AG10803 (cell line): ENCODE data around the gene MEIS3.

Source experiments
- DNase-seq: peaks from one replicate; pipeline ENCODE4 v3.0.0; 2010; ENCODE audit warnings: low read depth
- H3K4me3 ChIP-seq: 2 replicates; pipeline ENCODE4 v1.5.1; 2011; ENCODE audit warnings: mild to moderate bottlenecking, low read length, control low read depth
- CTCF ChIP-seq: conservative IDR thresholded peaks from 2 replicates; pipeline ENCODE4 v1.5.1; 2011; ENCODE audit warnings: mild to moderate bottlenecking, low read length, control low read depth, inconsistent platforms

Gene MEIS3

GRCh38 chr19:47435196-47435595 lies 15.9 kb upstream of the MEIS3 start:
- DNase-seq = no peak
- no peak overlapping the region for H3K4me3 ChIP-seq

DNA sequence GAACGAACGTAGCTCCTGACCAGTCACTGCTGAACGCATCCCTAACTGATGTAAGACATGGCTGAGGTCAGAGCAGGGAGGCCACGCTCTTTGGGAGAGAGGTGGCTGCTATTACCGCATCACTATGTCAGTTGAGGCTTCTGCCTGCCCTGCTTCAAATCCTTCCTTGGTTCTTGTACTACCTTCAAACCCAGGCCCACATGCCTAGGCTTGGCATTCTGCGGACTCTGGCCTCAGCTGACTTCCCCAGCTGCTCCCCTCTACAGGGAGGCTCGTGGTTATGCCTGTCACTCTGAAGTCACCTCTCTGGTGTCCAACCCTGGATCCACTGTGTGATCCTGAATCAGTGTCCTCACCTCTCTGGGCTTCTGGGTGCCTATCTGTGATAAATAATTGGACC lies 14.8 kb upstream of the MEIS3 start:
- TF ChIP-seq CTCF = no peak
- DNase-seq = no peak

More at GRCh38 chr19:47435196-47435595, 15.9 kb upstream of the MEIS3 start:
- no peak for TF ChIP-seq CTCF

DNA sequence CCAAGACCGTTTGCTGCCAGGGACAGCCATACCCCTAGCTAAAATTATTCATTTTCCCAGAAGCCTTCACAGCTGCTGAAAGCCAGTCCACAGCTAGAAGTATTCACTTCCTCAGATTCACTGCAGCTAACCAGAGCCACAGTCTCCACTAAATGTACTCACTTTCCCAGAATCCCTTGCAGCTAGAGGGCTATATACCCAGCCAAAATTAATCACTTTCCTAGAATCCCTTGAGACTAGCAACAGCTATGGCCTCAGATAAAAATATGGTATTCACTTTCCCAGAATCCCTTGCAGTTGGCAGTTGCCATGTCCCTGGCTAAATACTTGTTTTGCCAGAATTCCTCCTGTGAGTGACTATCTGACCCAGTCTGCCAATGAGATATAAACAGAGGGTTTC lies 13.8 kb upstream of the MEIS3 start:
- peak; percentile 48 for DNase-seq
- no peak overlapping the region for H3K4me3 ChIP-seq
- no peak for TF ChIP-seq CTCF

More for the DNA sequence above, 14.8 kb upstream of the MEIS3 start:
- H3K4me3 ChIP-seq = no peak overlapping the region

- H3K4me3 ChIP-seq = no peak overlapping the region
- no peak for TF ChIP-seq CTCF
- no peak for DNase-seq
These were observed 13.2 kb upstream of the MEIS3 start for GRCh38 chr19:47432499-47432898.

DNA sequence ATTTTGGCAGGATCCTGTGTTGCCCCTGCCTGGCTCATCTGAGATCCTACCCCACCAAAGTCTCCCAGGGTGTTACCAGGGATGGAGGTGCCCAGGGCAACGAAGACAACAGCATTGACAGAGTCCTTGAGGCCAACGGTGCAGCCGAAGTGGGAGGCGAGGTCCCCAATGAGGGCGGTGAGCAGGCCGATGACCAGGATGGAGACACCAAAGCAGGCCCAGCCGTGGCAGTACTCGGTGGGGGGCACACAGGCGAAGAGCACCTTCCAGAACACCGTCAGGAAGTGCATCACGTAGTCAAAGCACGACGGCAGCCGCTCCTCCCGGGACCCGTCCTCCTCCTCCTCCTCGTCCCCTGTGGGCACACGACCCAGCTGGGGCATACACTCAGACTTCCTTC lies 12.8 kb upstream of the MEIS3 start:
- no peak overlapping the region for H3K4me3 ChIP-seq
- no peak for DNase-seq
- no peak for TF ChIP-seq CTCF

- peak overlapping the region; percentile 20 for H3K4me3 ChIP-seq
- peak; percentile 29 for TF ChIP-seq CTCF
- peak; percentile 61 for DNase-seq
These were observed 10.9 kb upstream of the MEIS3 start for GRCh38 chr19:47430041-47430802.

DNA sequence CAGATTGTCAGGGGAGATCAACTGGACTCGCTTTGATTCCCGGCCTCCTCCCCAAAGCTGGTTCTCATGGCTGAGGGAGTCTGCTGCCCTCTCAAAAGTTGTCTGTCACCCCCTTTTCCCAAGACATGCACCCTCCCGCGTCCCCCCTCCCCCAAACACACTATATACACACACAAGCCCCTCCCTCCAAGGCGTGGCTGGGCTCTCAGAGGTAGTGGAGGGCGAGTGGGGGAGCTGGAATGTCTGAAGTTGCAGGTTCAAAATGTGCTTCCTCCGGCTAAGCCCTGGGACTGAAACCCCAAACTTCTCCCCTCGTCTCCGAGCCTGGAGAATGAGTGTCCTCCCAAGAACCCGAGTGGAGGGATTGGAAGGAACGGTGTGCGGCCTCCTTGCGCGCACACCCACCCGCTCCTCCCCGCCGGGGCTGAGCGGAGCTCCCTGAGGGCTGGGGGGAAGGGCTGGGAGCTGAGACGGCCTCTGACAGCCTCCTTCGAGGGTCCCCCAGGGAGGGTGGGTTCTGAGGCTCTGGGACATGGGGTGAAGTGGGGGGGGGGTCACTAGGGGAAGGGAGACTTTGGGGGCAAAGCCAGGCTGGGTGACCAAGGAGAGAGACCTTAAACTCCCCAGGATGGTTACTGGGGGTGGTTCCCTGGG lies 9.9 kb upstream of the MEIS3 start:
- DNase-seq = no peak
- no peak overlapping the region for H3K4me3 ChIP-seq

More for the DNA sequence above, 9.9 kb upstream of the MEIS3 start:
- no peak for TF ChIP-seq CTCF
